Measurements from ENCODE around the gene KDM2A. TPM values are rescaled to one million over a fixed set of nuclear protein-coding genes. Genes with fewer than 3 reads are reported as not detected.
A peak's percentile ranks its signal among the peaks of the same experiment; 100 is the strongest.

The KDM2A gene
- total RNA-seq, 1 donor from 2014 or later, result 78.1 TPM

DNA sequence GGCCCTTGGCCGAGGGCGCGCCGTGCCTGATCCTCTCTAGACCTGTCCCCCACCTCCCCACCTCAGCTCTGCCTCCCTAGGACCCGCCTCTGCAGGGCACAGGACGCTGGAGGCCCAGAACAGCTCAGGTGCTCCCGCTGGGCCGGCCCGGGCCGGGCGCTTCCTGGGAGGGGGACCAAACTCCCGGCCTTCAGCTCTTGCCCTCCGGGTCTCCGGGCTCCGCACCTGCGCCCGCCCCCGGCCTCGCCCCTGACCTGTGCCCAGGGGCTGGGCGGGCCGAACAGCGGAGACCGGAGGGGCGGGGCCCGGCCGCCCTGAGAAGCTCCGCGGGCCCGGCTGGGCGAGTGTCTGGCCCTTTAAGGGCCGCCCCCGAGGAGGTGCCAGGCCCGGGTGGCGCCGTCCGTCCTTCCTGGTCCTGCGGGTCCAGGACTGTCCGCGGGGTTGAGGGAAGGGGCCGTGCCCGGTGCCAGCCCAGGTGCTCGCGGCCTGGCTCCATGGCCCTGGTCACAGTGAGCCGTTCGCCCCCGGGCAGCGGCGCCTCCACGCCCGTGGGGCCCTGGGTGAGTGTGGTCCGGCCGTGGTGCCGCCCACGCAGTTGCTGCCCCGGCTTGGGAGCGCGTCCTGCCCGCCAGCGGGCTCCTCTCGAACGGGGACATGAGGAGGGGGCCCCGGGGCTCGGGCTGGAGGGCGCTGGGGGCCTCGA lies 184.2 kb downstream of the KDM2A start, which contains the start of gene SSH3:
SSH3 (plus strand) TSS at position 399 of the 703 bp plus-strand sequence; CDS start at position 495, 96 bp downstream.
- peak; percentile 13 for DNase-seq

DNA sequence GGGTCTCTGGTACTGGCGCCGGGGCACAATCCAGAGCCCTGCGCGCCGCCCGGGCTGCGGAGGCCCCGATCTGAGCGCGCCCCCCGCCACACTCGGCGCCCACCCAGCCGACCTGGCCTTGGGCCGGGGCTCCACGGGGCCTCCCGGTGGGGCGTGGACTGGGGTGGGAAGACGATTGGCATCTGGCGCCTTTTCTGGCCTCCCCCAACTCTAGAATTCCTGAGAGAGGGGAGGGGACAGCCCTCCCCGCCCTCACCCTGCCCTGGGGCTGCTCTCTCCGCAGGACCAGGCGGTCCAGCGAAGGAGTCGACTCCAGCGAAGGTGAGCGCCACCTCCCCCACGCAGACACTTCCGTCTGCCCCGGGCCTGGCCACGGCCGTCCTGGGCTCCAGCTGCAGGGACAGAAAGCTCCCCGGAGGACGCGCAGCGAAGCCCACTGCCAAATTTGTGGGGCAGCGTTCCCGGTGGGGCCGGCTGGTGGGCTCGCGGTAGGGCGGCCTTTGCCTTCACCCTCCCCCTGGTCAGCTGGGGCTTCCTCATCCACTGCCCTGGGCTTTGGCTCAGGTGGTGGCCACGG lies 184.9 kb downstream of the KDM2A start:
- DNase-seq, result no peak

DNA sequence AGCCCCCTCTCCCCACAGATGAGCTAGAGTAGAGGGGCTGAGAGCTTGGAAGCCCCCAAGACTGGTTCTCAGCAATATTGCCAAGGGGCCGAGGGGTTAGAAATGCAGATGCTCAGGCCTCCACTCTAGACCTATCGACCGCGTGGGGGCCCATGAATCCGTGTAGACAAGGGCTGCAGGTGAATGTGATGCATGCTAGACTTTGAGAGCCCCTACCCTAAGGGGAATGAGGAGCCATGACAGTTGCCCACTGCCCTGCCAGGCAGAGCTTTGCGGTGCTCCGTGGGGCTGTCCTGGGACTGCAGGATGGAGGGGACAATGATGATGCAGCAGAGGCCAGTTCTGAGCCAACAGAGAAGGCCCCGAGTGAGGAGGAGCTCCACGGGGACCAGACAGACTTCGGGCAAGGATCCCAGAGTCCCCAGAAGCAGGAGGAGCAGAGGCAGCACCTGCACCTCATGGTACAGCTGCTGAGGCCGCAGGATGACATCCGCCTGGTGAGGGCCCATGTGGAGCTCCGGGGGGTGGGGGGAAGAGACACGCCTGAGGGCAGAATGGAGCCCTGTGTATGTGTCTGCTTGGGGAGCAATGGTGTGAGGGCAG lies 185.5 kb downstream of the KDM2A start:
- no peak for DNase-seq

DNA sequence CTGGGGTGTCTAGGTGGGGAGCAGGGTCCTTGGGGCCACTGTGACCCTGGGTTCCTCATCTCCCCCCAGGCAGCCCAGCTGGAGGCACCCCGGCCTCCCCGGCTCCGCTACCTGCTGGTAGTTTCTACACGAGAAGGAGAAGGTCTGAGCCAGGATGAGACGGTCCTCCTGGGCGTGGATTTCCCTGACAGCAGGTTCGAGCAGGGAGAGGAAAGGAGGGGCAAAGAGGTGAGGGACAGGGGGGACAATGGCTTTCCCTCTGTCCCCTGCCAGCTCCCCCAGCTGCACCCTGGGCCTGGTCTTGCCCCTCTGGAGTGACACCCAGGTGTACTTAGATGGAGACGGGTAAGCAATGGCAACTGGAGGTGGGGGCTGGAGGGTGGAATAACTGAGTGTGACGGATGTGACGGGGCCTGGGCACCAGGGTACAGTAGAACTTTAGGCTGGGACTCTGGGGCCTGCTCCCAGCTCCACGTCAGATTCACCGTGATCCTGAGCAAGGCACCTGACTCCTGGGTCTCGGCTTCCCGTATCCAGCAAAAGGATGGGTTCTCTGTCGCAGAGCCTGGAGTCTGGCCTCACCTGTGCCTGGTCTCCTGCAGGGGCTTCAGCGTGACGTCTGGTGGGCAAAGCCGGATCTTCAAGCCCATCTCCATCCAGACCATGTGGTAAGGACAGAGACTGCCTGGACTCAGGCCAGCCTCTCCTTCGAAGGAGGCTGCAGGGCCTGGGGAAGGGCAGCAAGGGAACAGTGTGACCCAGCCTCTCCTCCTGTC lies 187.9 kb downstream of the KDM2A start:
- no peak for DNase-seq

DNA sequence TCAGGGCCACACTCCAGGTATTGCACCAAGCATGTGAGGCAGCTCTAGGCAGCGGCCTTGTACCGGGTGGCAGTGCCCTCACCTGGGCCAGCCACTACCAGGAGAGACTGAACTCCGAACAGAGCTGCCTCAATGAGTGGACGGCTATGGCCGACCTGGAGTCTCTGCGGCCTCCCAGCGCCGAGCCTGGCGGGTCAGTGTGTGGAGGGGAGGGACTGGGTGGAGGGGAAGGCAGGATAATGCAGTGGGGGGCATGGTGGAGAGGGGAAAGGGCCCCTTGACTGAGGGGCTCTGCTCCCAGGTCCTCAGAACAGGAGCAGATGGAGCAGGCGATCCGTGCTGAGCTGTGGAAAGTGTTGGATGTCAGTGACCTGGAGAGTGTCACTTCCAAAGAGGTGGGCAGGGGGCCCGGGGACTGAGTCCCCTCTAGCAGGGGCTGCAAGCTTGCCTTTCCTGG lies 188.5 kb downstream of the KDM2A start:
- no peak for DNase-seq

Other genes with a start within 250 kb of the KDM2A start
- gene PC, start 160.9 kb upstream of the KDM2A start, total RNA-seq, result 33.1 TPM
- not detected for gene C11orf86, start 144.0 kb upstream of the KDM2A start, total RNA-seq
- gene SYT12, start 96.1 kb upstream of the KDM2A start, total RNA-seq, result 1.3 TPM
- 11.7 TPM for gene RHOD, start 62.4 kb upstream of the KDM2A start, total RNA-seq
- 34.5 TPM for gene GRK2, start 147.2 kb downstream of the KDM2A start, total RNA-seq
- 33.0 TPM for gene ANKRD13D, start 170.0 kb downstream of the KDM2A start, total RNA-seq
- gene SSH3, start 184.3 kb downstream of the KDM2A start, total RNA-seq, result 13.4 TPM
- gene POLD4, start 234.3 kb downstream of the KDM2A start, total RNA-seq, result 9.5 TPM